GM18498 (cell line): ENCODE results near the gene PTPRK.

Experiments used
- ATAC-seq: cut with Tn5 transposase; IDR thresholded peaks from one replicate; pipeline ENCODE4 v1.9.1; 2021; ENCODE audit warnings: mild to moderate bottlenecking, moderate library complexity; ENCODE audit not compliant: unreplicated experiment

Gene PTPRK

GRCh38 chr6:128351255-128351514 lies 169.2 kb downstream of the PTPRK start:
- ATAC-seq: no peak

GRCh38 chr6:128350416-128351254 lies 169.8 kb downstream of the PTPRK start:
- ATAC-seq: no peak

GRCh38 chr6:128347123-128347522 lies 173.3 kb downstream of the PTPRK start:
- ATAC-seq: no peak

GRCh38 chr6:128346569-128346968 lies 173.8 kb downstream of the PTPRK start:
- no peak for ATAC-seq

GRCh38 chr6:128345278-128345677 lies 175.1 kb downstream of the PTPRK start:
- no peak for ATAC-seq

- no peak for ATAC-seq
Measured at GRCh38 chr6:128343706-128344105, 176.7 kb downstream of the PTPRK start.

GRCh38 chr6:128339635-128340450 lies 180.6 kb downstream of the PTPRK start:
- no peak for ATAC-seq

- ATAC-seq: no peak
Measured at GRCh38 chr6:128337619-128338018, 182.8 kb downstream of the PTPRK start.

- ATAC-seq: no peak
Measured at GRCh38 chr6:128336436-128337095, 183.8 kb downstream of the PTPRK start.

- ATAC-seq: no peak
Measured at GRCh38 chr6:128335963-128336362, 184.4 kb downstream of the PTPRK start.

- ATAC-seq: no peak
Measured at GRCh38 chr6:128333581-128334223, 186.7 kb downstream of the PTPRK start.

GRCh38 chr6:128327890-128328289 lies 192.5 kb downstream of the PTPRK start:
- ATAC-seq: peak; percentile 87

- no peak for ATAC-seq
Measured at GRCh38 chr6:128323011-128323410, 197.4 kb downstream of the PTPRK start.

GRCh38 chr6:128319946-128320345 lies 200.5 kb downstream of the PTPRK start:
- no peak for ATAC-seq

- no peak for ATAC-seq
Measured at GRCh38 chr6:128319157-128319556, 201.2 kb downstream of the PTPRK start.

- ATAC-seq: no peak
Measured at GRCh38 chr6:128316258-128316929, 204.0 kb downstream of the PTPRK start.

GRCh38 chr6:128314190-128314589 lies 206.2 kb downstream of the PTPRK start:
- ATAC-seq: no peak

GRCh38 chr6:128311944-128312570 lies 208.3 kb downstream of the PTPRK start:
- ATAC-seq: peak; percentile 56

GRCh38 chr6:128310451-128310850 lies 209.9 kb downstream of the PTPRK start:
- no peak for ATAC-seq

- no peak for ATAC-seq
Measured at GRCh38 chr6:128307671-128308070, 212.7 kb downstream of the PTPRK start.
